Measurements from ENCODE around the gene RIMS4.

The RIMS4 gene

GRCh38 chr20:44776980-44777379, 33.4 kb downstream of the RIMS4 start:
- Histone ChIP-seq H3K36me3 (ENCODE audit: control insufficient read depth, insufficient read depth, low read length) (no peaks in the 10 kb centered on the region), H3K4me3 (ENCODE audit: extremely low read depth, insufficient read depth, low read length, poor library complexity, severe bottlenecking) (no peak overlapping the region), H3K27ac (ENCODE audit: low read depth, low read length, severe bottlenecking) (no peak overlapping the region), H3K9me3 (ENCODE audit: control insufficient read depth, low read length) (no peaks in the 10 kb centered on the region), H3K4me1 (ENCODE audit: control insufficient read depth, insufficient read depth, low read length, poor library complexity, severe bottlenecking) (no peaks in the 10 kb centered on the region)
- 4 to 13% methylated on average over 2 to 3 of the region's 7 CpGs for WGBS, 2 experiments (ENCODE audit: insufficient coverage in 2 of 2)

- no peak overlapping the region for H3K4me3 ChIP-seq (ENCODE audit: extremely low read depth, insufficient read depth, low read length, poor library complexity, severe bottlenecking)
- H3K4me1 ChIP-seq (ENCODE audit: control insufficient read depth, insufficient read depth, low read length, poor library complexity, severe bottlenecking): no peaks in the 10 kb centered on the region
- H3K27ac ChIP-seq (ENCODE audit: low read depth, low read length, severe bottlenecking): no peak overlapping the region
- no peaks in the 10 kb centered on the region for H3K9me3 ChIP-seq (ENCODE audit: control insufficient read depth, low read length)
- 63 to 83% methylated on average over 7 of the region's 10 CpGs for WGBS, 2 experiments (ENCODE audit: insufficient coverage in 2 of 2)
- no peaks in the 10 kb centered on the region for H3K36me3 ChIP-seq (ENCODE audit: control insufficient read depth, insufficient read depth, low read length)
These were observed 37.1 kb downstream of the RIMS4 start for GRCh38 chr20:44773070-44773829.

GRCh38 chr20:44772636-44773035, 37.7 kb downstream of the RIMS4 start:
- Histone ChIP-seq H3K4me1 (ENCODE audit: control insufficient read depth, insufficient read depth, low read length, poor library complexity, severe bottlenecking) (no peaks in the 10 kb centered on the region), H3K36me3 (ENCODE audit: control insufficient read depth, insufficient read depth, low read length) (no peaks in the 10 kb centered on the region), H3K27ac (ENCODE audit: low read depth, low read length, severe bottlenecking) (no peak overlapping the region), H3K4me3 (ENCODE audit: extremely low read depth, insufficient read depth, low read length, poor library complexity, severe bottlenecking) (no peak overlapping the region), H3K9me3 (ENCODE audit: control insufficient read depth, low read length) (no peaks in the 10 kb centered on the region)
- WGBS, 2 experiments (ENCODE audit: insufficient coverage in 2 of 2): 66 to 88% methylated on average over 7 to 8 of the region's 8 CpGs

- 89 to 90% methylated on average over 6 to 8 of the region's 8 CpGs for WGBS, 2 experiments (ENCODE audit: insufficient coverage in 2 of 2)
- H3K4me3 ChIP-seq (ENCODE audit: extremely low read depth, insufficient read depth, low read length, poor library complexity, severe bottlenecking): no peak overlapping the region
- H3K36me3 ChIP-seq (ENCODE audit: control insufficient read depth, insufficient read depth, low read length): no peaks in the 10 kb centered on the region
- H3K4me1 ChIP-seq (ENCODE audit: control insufficient read depth, insufficient read depth, low read length, poor library complexity, severe bottlenecking): no peaks in the 10 kb centered on the region
- no peaks in the 10 kb centered on the region for H3K9me3 ChIP-seq (ENCODE audit: control insufficient read depth, low read length)
- no peak overlapping the region for H3K27ac ChIP-seq (ENCODE audit: low read depth, low read length, severe bottlenecking)
These were observed 39.2 kb downstream of the RIMS4 start for GRCh38 chr20:44771172-44771535.

- no peak overlapping the region for H3K4me3 ChIP-seq (ENCODE audit: extremely low read depth, insufficient read depth, low read length, poor library complexity, severe bottlenecking)
- H3K27ac ChIP-seq (ENCODE audit: low read depth, low read length, severe bottlenecking): no peak overlapping the region
- no peaks in the 10 kb centered on the region for H3K9me3 ChIP-seq (ENCODE audit: control insufficient read depth, low read length)
- no peaks in the 10 kb centered on the region for H3K4me1 ChIP-seq (ENCODE audit: control insufficient read depth, insufficient read depth, low read length, poor library complexity, severe bottlenecking)
- WGBS, 2 experiments (ENCODE audit: insufficient coverage in 2 of 2): 81 to 90% methylated on average over 7 to 9 of the region's 11 CpGs
- no peaks in the 10 kb centered on the region for H3K36me3 ChIP-seq (ENCODE audit: control insufficient read depth, insufficient read depth, low read length)
These were observed 39.7 kb downstream of the RIMS4 start for GRCh38 chr20:44770484-44771171.

DNA sequence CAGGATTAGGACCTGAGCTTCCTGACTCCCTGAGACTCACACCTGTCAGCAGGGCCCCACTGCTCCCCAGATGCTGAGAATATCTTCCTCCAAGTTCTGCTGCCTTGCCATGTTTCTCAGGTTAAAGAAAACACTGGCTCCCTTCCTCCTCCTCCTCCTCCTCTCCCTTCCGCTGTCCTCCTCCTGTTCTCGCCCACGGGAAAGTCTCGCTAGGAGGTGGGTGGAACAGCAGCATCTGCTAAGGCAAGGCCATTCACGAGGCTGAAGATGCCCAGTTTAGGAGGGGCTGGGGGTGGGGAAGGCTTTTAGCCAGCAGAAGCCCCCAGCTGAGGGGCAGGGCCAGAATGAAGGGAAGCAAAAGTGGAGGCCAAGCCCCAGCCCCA, 40.9 kb downstream of the RIMS4 start:
- 33 to 68% methylated on average over 1 to 3 of the region's 5 CpGs for WGBS, 2 experiments (ENCODE audit: insufficient coverage in 2 of 2)
- H3K9me3 ChIP-seq (ENCODE audit: control insufficient read depth, low read length): no peaks in the 10 kb centered on the region
- no peaks in the 10 kb centered on the region for H3K36me3 ChIP-seq (ENCODE audit: control insufficient read depth, insufficient read depth, low read length)
- no peaks in the 10 kb centered on the region for H3K4me1 ChIP-seq (ENCODE audit: control insufficient read depth, insufficient read depth, low read length, poor library complexity, severe bottlenecking)
- H3K4me3 ChIP-seq (ENCODE audit: extremely low read depth, insufficient read depth, low read length, poor library complexity, severe bottlenecking): no peak overlapping the region
- no peak overlapping the region for H3K27ac ChIP-seq (ENCODE audit: low read depth, low read length, severe bottlenecking)

DNA sequence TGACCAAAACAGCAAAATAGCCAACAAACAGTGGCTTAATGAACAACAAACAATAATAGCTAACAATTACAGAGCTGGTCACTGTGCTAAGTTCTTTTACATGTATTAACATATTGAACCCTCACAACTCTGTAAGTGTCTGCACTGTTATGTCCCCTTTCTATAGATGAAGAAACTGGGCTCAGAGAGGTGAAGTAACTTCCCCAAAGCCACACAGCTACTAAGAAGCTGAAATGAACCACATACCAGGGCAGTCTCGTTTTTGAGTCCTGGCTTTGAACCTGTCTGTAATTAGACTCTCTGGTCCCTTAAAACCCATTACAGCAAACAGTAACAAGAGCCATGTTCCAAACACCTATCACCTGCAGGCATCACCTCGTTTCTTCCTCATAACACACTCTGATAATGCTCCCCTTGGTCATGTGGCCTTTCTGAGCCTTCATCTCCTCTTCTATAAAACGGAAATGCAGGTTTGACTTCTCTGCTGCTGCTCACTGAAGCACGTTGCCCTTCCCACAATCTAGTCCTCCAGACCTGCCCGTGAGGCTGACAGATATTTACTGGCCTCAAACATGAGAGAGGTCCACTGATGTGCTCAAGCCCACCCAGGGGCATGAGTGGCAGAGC, 41.4 kb downstream of the RIMS4 start:
- WGBS, 2 experiments (ENCODE audit: insufficient coverage in 2 of 2): 85 to 88% methylated on average over 4 to 5 of the region's 5 CpGs
- no peaks in the 10 kb centered on the region for H3K36me3 ChIP-seq (ENCODE audit: control insufficient read depth, insufficient read depth, low read length)
- no peak overlapping the region for H3K27ac ChIP-seq (ENCODE audit: low read depth, low read length, severe bottlenecking)
- H3K4me3 ChIP-seq (ENCODE audit: extremely low read depth, insufficient read depth, low read length, poor library complexity, severe bottlenecking): no peak overlapping the region
- H3K9me3 ChIP-seq (ENCODE audit: control insufficient read depth, low read length): no peaks in the 10 kb centered on the region
- no peaks in the 10 kb centered on the region for H3K4me1 ChIP-seq (ENCODE audit: control insufficient read depth, insufficient read depth, low read length, poor library complexity, severe bottlenecking)

GRCh38 chr20:44768256-44768655, 42.1 kb downstream of the RIMS4 start:
- Histone ChIP-seq H3K27ac (ENCODE audit: low read depth, low read length, severe bottlenecking) (no peak overlapping the region), H3K9me3 (ENCODE audit: control insufficient read depth, low read length) (no peaks in the 10 kb centered on the region), H3K4me1 (ENCODE audit: control insufficient read depth, insufficient read depth, low read length, poor library complexity, severe bottlenecking) (no peaks in the 10 kb centered on the region), H3K4me3 (ENCODE audit: extremely low read depth, insufficient read depth, low read length, poor library complexity, severe bottlenecking) (no peak overlapping the region), H3K36me3 (ENCODE audit: control insufficient read depth, insufficient read depth, low read length) (no peaks in the 10 kb centered on the region)
- WGBS, 2 experiments (ENCODE audit: insufficient coverage in 2 of 2): 86 to 94% methylated on average over 7 of the region's 8 CpGs

DNA sequence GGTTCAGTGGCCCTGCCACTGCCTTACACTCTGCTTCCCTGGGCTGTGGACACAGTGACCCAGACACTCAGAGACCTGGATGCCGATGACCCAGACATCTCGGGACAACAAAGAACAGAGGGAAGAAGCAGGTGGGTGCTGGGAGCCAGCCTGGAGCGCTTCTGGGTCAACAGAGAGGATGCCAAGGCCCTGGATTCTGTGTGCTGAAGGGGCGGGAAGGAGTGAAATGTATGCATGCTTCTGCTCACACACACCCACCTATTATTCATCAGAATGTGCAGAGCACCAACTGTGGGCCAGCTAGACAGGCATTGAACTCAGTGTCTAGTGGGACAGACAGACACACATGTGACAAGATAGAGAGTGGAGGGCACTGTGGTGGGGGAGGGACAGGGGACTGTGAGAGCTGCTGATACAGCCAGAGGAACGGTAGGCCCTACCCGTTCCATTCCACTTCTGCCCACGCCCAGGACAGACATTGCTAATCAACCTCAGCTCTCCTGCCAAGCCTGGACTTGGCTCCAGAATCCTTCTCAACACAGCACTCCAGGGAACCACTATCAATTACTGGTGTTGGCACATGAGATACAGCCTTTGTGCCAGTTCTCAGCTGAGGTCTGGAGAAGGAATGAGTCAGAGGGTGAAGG, 44.5 kb downstream of the RIMS4 start:
- whole genome bisulfite sequencing, 2 experiments (ENCODE audit: insufficient coverage in 2 of 2): 69 to 94% methylated on average over 2 to 3 of the region's 7 CpGs
- Histone ChIP-seq H3K27ac (ENCODE audit: low read depth, low read length, severe bottlenecking) (no peak overlapping the region), H3K9me3 (ENCODE audit: control insufficient read depth, low read length) (no peaks in the 10 kb centered on the region), H3K4me1 (ENCODE audit: control insufficient read depth, insufficient read depth, low read length, poor library complexity, severe bottlenecking) (peaks cover 3% of the 10 kb centered on the region), H3K4me3 (ENCODE audit: extremely low read depth, insufficient read depth, low read length, poor library complexity, severe bottlenecking) (no peak overlapping the region), H3K36me3 (ENCODE audit: control insufficient read depth, insufficient read depth, low read length) (no peaks in the 10 kb centered on the region)

GRCh38 chr20:44765091-44765490, 45.3 kb downstream of the RIMS4 start:
- 67 to 70% methylated on average over 1 of the region's 4 CpGs for WGBS, 2 experiments (ENCODE audit: insufficient coverage in 2 of 2)
- peaks cover 3% of the 10 kb centered on the region for H3K4me1 ChIP-seq (ENCODE audit: control insufficient read depth, insufficient read depth, low read length, poor library complexity, severe bottlenecking)
- no peak overlapping the region for H3K27ac ChIP-seq (ENCODE audit: low read depth, low read length, severe bottlenecking)
- no peaks in the 10 kb centered on the region for H3K36me3 ChIP-seq (ENCODE audit: control insufficient read depth, insufficient read depth, low read length)
- no peaks in the 10 kb centered on the region for H3K9me3 ChIP-seq (ENCODE audit: control insufficient read depth, low read length)
- no peak overlapping the region for H3K4me3 ChIP-seq (ENCODE audit: extremely low read depth, insufficient read depth, low read length, poor library complexity, severe bottlenecking)
